HG03558 (cell line): Measurements from ENCODE around the gene PTH1R.
"Not testable (repeated sequence)": the region's sequence is repeated elsewhere in the genome, so short reads cannot be mapped to it uniquely, and the experiment has no call there.

Experiments used
- ATAC-seq: cut with Tn5 transposase; IDR thresholded peaks from one replicate; pipeline ENCODE4 v1.9.1; 2021; ENCODE audit warnings: moderate number of reproducible peaks; ENCODE audit not compliant: unreplicated experiment; ENCODE audit errors: extremely low read depth

PTH1R gene

DNA sequence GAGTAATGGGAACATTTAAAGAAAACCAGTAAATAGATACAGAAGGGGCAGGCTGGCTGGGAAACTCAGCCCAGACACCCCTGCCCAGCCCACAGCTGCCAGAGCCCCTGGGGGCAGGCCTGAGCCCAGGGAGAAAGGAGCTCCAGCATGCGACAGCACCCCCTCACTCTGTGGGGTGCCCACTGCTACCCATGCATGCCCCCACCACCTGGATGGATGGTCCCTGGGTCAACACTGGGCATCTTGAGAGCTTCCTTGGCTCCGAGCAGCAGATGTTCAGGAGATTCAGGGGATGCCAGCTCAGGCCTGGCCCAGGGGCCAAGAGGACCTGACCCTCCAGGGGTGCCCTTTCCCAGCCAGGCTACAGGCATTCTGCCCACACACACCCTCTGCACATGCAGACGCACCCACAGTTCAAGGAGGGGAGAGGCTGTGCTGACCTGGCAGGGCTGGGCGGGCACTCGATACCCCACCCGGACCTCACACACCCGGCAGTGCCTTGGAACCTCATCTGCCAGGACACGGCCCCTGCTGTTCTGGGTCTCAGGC lies 31.5 kb downstream of the PTH1R start:
- ATAC-seq, result no peak

DNA sequence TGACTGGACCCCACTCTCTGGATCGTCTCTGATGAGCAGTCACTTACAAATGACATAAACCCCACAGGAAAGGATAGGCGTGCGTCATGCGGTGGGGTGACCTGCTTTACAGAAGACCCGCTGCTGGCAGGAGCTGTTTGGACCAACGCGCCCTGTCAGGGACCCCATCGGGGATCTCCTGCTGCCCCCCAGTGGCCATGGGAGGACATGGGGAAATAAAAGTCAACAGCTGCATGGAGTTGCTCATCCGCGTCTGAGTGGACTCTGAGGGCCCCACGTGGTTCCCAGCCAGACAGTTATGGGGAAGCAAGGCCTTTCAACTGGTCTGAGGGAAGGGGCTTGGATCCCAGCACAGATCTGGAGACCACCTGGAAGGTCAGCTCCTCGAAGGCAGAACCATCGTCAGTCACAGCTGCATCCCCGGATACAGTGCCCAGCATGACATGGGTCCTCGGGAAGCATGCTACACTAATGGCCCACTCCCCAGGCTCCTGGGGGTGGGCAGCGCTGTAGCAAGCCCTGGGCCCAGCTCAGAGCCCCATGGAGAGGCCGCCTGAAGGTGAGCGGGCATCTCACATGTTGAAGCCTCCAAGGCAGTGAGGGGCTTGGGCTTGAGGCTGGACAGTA lies 32.1 kb downstream of the PTH1R start:
- no peak for ATAC-seq

GRCh38 chr3:46910166-46910760 lies 32.7 kb downstream of the PTH1R start:
- no peak for ATAC-seq

DNA sequence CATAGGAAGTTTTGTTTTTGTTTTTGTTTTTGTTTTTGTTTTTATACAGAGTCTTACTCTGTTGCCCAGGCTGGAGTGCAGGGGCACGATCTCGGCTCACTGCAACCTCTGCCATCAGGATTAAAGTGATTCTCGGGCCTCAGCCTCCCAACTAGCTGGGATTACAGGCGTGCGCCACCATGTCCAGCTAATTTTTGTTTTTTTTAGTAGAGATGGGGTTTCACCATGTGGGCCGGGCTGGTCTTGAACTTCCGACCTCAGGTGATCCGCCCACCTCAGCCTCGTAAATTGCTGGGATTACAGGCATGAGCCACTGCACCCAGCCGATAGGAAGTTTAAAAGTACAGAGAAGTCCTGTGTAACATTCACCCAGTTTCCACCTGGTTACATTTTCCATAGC lies 33.4 kb downstream of the PTH1R start:
- not testable (repeated sequence) for ATAC-seq

DNA sequence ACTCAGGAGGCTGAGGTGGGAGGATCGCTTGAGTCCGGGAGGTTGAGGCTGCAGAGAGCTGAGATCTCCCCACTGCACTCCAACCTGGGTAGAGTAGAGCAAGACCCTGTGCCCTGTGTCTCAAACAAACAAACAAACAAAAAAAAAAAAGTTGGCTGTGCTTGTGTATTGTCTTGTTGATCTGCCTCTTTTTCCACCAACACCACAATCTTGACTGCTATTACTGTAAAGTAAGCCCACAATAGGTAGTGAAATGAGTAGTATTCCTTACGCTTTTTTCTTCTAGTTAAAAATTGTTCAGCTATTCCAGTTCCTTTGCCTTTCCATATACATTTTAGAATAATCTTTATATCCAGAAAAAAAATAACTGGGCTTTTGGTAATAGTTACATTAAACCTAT lies 35.5 kb downstream of the PTH1R start:
- ATAC-seq, result no peak

DNA sequence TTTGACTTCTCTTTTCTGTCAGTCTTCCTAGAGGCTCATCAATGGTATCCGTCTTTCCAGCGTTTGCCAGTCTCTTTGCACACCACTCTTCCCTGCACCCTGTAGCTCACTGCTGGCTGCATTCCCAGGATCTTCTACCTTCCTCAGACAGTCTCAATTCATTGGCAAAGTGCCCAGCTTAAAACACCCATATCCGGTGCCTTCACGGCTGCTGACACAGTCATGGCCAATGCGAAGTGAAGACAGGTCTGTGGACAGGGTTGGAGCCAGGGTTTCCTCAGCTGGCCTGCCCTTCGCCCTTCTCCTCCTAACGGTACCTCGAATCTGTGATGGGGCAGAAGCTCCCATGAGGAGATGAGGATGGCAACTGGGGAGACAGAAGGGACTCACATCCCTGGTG lies 36.1 kb downstream of the PTH1R start:
- no peak for ATAC-seq

GRCh38 chr3:46914849-46915248 lies 37.3 kb downstream of the PTH1R start:
- no peak for ATAC-seq

DNA sequence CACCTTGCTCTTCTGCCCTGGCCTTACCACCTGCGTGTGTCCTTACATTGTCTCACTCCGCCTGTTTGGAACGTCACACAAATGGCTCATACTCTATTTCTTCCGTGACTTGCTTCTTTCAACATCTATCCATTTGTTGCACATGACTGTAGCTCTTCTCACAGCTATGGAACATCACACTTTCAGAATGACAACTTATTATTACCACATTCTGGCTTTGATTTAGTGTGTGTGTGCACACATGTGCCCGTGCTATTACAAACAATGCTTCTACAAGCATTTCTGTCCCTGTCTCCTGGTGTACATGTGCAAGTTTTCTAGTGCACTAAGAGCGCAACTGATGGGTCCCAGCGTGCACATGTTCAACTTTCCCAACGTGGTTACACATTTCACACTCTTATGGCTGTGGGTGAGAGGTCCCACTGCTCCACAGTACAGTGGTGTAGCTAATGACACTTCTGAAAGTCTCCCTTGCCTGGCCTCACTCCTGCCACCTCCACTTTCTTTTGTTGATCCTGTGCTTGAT lies 37.8 kb downstream of the PTH1R start:
- ATAC-seq, result no peak

DNA sequence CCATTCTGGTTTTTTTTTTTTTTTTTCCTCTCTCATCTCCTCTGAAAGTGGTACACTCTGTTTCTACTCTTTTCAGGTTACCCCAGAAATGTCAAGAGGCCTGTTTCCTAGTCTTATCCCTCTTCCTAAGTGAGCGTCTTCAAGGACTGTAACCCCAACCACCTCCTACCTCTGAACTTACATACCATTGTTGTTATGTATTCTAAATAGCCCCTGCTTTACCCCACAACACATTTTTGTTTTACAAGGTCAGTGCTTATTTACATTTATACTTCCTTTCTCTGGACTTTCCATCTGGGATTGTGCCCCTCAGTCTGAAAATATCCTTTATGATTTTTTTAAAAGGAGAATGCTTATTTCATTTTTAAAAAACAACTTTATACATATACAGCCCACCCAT lies 38.8 kb downstream of the PTH1R start:
- ATAC-seq, result no peak

DNA sequence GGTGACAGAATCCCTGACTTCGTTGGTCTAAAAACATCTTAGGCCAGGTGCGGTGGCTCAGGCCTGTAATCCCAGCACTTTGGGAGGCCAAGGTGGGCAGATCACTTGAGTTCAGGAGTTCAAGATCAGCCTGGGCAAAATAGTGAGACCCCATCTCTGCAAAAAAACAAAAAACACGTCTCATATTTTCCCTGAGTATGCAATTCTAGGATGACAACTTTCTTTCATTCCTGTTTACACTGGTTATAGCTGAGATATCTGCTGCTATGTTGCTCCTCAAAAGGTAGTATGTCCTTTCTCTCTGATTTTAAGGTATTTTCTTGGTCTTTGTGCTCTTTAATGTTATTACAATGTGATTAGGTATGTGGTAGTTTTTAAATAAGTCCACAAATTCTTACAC lies 39.3 kb downstream of the PTH1R start:
- ATAC-seq, result no peak

GRCh38 chr3:46917257-46917656 lies 39.7 kb downstream of the PTH1R start:
- no peak for ATAC-seq

DNA sequence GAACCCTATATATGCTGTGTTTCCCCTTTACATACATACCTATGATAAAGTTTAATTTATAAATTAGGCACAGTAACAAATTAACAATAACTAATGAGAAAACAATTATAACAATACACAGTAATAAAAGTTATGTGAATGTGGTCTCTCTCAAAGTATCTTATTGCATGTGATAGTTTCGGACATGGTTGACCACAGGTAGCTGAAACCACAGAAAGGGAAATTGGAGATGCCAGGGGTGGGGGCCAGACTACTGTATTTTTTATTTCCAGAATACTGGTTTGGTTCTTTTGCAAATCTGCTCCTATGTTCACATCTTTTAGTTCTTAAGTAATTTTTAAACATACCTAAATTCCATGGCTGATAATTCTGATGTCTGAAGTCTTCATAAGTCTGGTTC lies 40.7 kb downstream of the PTH1R start:
- no peak for ATAC-seq

DNA sequence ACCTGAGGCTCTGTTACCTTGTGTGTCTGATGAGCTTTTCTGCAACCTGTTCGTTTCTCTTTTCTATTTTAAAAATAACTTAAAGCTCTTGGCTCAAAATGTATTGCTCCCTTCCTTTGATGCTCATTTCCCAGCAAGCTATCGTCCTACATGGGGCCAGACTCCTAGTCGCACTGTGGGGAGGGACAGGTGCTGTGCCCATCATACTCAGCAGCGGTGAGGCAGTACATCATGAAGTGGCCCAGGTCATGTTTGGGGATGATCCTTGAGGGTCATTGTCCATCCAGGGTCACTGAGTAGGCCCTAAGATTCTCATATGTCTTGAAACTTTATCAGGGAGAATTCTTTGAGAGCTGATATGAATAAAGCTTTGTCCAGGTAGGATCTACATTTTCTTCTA lies 41.1 kb downstream of the PTH1R start:
- no peak for ATAC-seq

- no peak for ATAC-seq
These were observed 43.5 kb downstream of the PTH1R start for GRCh38 chr3:46921041-46921440.

DNA sequence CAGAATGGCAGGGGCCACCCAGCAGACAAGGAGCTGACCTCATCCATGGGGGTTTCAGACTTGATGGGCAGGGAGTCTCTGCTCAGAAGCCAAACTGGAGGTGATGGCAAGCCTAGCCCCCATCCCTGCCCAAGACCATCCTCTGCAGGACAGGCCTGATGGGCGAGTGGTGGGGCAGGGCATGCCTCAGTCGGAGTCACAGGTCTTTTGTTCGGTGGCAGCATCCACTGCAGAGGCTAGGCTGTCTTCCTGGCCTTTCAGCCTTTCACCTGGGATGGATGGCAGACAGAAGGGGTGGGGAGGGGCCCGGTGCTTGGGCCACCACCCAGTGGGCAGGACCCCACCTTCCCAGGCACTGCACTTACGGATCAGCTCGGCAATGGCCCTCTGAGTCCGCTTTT lies 44.4 kb downstream of the PTH1R start:
- ATAC-seq, result no peak

GRCh38 chr3:46922426-46922825 lies 44.9 kb downstream of the PTH1R start:
- no peak for ATAC-seq

- ATAC-seq, result no peak
These were observed 45.5 kb downstream of the PTH1R start for GRCh38 chr3:46922871-46923558.

GRCh38 chr3:46923559-46924350 lies 46.2 kb downstream of the PTH1R start:
- ATAC-seq, result no peak

DNA sequence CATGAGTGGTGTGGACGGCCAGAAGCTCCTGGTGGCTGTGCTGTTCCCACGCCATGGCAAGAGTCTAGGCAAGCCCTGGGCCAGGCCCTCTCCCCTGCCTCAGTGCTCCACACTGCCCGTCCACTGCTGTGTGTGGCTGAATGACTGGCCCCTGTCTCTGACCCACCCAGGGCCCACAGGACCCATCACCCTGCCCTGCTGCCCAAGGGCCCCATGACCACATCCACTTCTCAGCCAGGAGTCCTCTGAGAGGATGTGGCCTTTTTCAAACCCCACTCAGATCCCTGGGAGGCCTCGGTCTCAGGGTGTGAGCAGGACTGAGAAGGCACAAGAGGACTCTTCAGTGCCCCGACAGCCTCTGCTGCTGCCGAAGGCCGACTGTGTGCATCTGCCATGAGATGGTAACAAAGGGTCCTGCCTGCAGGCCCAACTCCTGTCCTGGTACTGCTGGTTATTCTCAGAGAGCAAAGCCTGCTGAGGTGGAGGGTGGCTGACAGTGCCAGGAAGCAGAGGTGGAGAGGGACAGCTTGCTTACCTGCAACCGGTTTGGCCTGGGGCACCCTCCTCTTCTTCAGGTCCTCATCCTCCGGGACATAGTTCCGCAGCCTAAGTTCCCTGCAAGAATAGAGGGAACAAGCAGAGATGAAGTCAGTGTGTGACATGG lies 47.5 kb downstream of the PTH1R start:
- no peak for ATAC-seq

GRCh38 chr3:46925585-46925934 lies 48.0 kb downstream of the PTH1R start:
- no peak for ATAC-seq
